IMR-90 (cell line): ENCODE measurements around the gene PLCG2. TPM values are rescaled to one million over a fixed set of nuclear protein-coding genes. Genes with fewer than 3 reads are reported as not detected.

Experiments
- ATAC-seq: fragments of 200-7000 bp; cut with Tn5 transposase; 2 replicates; pipeline ENCODE4 v1.9.1; 2020; ENCODE audit warnings: low read depth, mild to moderate bottlenecking, moderate library complexity
- BruUV-seq: library from RNA; stranded (reverse); fragments of 400-500 nt; replicated peaks from 2 replicates; lab custom pipeline; 2021; lab: Mats Ljungman, UMichigan
- CTCF ChIA-PET: fragments of 300-600 bp; formaldehyde crosslinking; extraction: SDS; loops from one replicate; lab custom pipeline; 2021; ENCODE audit warnings: antibody characterized with exemption; lab: Yijun Ruan, JAX
- POLR2A ChIA-PET: fragments of 300-600 bp; sonication (Branson Sonifier 250); formaldehyde crosslinking; loops from one replicate; lab custom pipeline; 2022; ENCODE audit warnings: antibody characterized with exemption; ENCODE audit not compliant: unreplicated experiment; lab: Charles Lee
- DNase-seq: peaks from one replicate; pipeline ENCODE4 v3.0.0; 2013
- H2AFZ ChIP-seq: replicated peaks from 2 replicates; pipeline ENCODE3; 2013; ENCODE audit warnings: low read length, mild to moderate bottlenecking; ENCODE audit not compliant: poor library complexity
- H2AK5ac ChIP-seq: 2 replicates; pipeline ENCODE4 v1.6.1; 2013; ENCODE audit warnings: low read depth, low read length, inconsistent platforms
- H2AK9ac ChIP-seq: replicated peaks from 2 replicates; pipeline ENCODE3; 2013; ENCODE audit warnings: mild to moderate bottlenecking, low read depth, low read length, moderate library complexity; ENCODE audit not compliant: poor library complexity
- H2BK120ac ChIP-seq: 2 replicates; pipeline ENCODE4 v1.6.1; 2013; ENCODE audit warnings: low read depth, low read length, inconsistent platforms
- H2BK15ac ChIP-seq: 3 replicates; pipeline ENCODE4 v1.6.1; 2013; ENCODE audit warnings: low read depth, low read length, inconsistent platforms
- H2BK20ac ChIP-seq: 2 replicates; pipeline ENCODE4 v1.6.1; 2013; ENCODE audit warnings: low read depth, mild to moderate bottlenecking, inconsistent platforms, low read length, moderate library complexity
- H2BK5ac ChIP-seq: 2 replicates; pipeline ENCODE4 v1.6.1; 2013; ENCODE audit warnings: mild to moderate bottlenecking, low read depth, low read length, inconsistent platforms; ENCODE audit not compliant: poor library complexity, severe bottlenecking
- H3K14ac ChIP-seq: replicated peaks from 2 replicates; pipeline ENCODE4 v1.6.1; 2013; ENCODE audit warnings: low read depth, low read length, inconsistent platforms
- H3K18ac ChIP-seq: 2 replicates; pipeline ENCODE4 v1.6.1; 2013; ENCODE audit warnings: low read depth, low read length, control low read depth
- H3K23ac ChIP-seq: 2 replicates; pipeline ENCODE4 v1.6.1; 2013; ENCODE audit warnings: low read depth, low read length, inconsistent platforms
- H3K27ac ChIP-seq: 2 replicates; pipeline ENCODE4 v1.5.1; 2013; ENCODE audit warnings: mild to moderate bottlenecking, control low read depth, low read length; ENCODE audit not compliant: insufficient read depth
- H3K27me3 ChIP-seq: 2 replicates; pipeline ENCODE4 v1.6.1; 2013; ENCODE audit warnings: low read length; ENCODE audit not compliant: control insufficient read depth, insufficient read depth
- H3K36me3 ChIP-seq: 2 replicates; pipeline ENCODE4 v1.6.1; 2013; ENCODE audit warnings: low read length, mixed read lengths; ENCODE audit not compliant: control insufficient read depth, insufficient read depth
- H3K4ac ChIP-seq: 2 replicates; pipeline ENCODE4 v1.6.1; 2013; ENCODE audit warnings: low read depth, low read length, inconsistent platforms
- H3K4me1 ChIP-seq: 2 replicates; pipeline ENCODE4 v1.6.1; 2013; ENCODE audit warnings: low read length, mixed read lengths; ENCODE audit not compliant: control insufficient read depth, insufficient read depth
- H3K4me2 ChIP-seq: 2 replicates; pipeline ENCODE4 v1.6.1; 2013; ENCODE audit warnings: low read depth, mild to moderate bottlenecking, control low read depth, low read length, moderate library complexity
- H3K4me3 ChIP-seq: 2 replicates; pipeline ENCODE4 v1.5.1; 2013; ENCODE audit warnings: low read depth, mild to moderate bottlenecking, control low read depth, low read length, moderate library complexity; ENCODE audit not compliant: insufficient read depth
- H3K56ac ChIP-seq: 2 replicates; pipeline ENCODE4 v1.6.1; 2013; ENCODE audit warnings: low read length, inconsistent platforms; ENCODE audit not compliant: insufficient read depth; ENCODE audit errors: extremely low read depth
- H3K79me1 ChIP-seq, 2 experiments: 2 replicates each; pipeline ENCODE4 v1.6.1; 2013; ENCODE audit warnings: low read length in 2 of 2, inconsistent platforms in 1 of 2, low read depth in 1 of 2
- H3K9ac ChIP-seq: 2 replicates; pipeline ENCODE4 v1.6.1; 2013; ENCODE audit warnings: low read depth, low read length, control low read depth
- H3K9me1 ChIP-seq: 2 replicates; pipeline ENCODE4 v1.6.1; 2013; ENCODE audit warnings: low read length, inconsistent platforms; ENCODE audit not compliant: insufficient read depth
- H3K9me3 ChIP-seq: 2 replicates; pipeline ENCODE4 v1.6.1; 2013; ENCODE audit warnings: low read length; ENCODE audit not compliant: control insufficient read depth, insufficient read depth
- H4K20me1 ChIP-seq: 2 replicates; pipeline ENCODE4 v1.6.1; 2013; ENCODE audit warnings: low read length, inconsistent platforms; ENCODE audit not compliant: insufficient read depth
- H4K5ac ChIP-seq: 2 replicates; pipeline ENCODE4 v1.6.1; 2013; ENCODE audit warnings: mild to moderate bottlenecking, low read depth, low read length, control low read depth
- H4K8ac ChIP-seq, 2 experiments: 2 replicates each; pipeline ENCODE4 v1.6.1; 2013; ENCODE audit warnings: low read depth in 2 of 2, low read length in 2 of 2, control low read depth in 1 of 2, inconsistent platforms in 1 of 2
- H4K91ac ChIP-seq: 2 replicates; pipeline ENCODE4 v1.6.1; 2013; ENCODE audit warnings: low read depth, low read length, inconsistent platforms; ENCODE audit not compliant: insufficient read depth
- CEBPB ChIP-seq: IDR thresholded peaks from 2 replicates; pipeline ENCODE4 v1.6.1; 2012; ENCODE audit warnings: low read depth, low read length, improper control_type of control experiment
- CHD1 ChIP-seq: IDR thresholded peaks from 2 replicates; pipeline ENCODE4 v1.6.1; 2012; ENCODE audit warnings: low read depth, low read length, improper control_type of control experiment
- MAFK ChIP-seq: IDR thresholded peaks from 2 replicates; pipeline ENCODE4 v1.6.1; 2012; ENCODE audit warnings: low read depth, low read length, improper control_type of control experiment
- POLR2A ChIP-seq: IDR thresholded peaks from 2 replicates; pipeline ENCODE4 v1.6.1; 2012; ENCODE audit warnings: mild to moderate bottlenecking, low read depth, low read length
- RCOR1 ChIP-seq: IDR thresholded peaks from 2 replicates; pipeline ENCODE4 v1.6.1; 2012; ENCODE audit warnings: mild to moderate bottlenecking, low read length, improper control_type of control experiment; ENCODE audit not compliant: insufficient replicate concordance
- SMC3 ChIP-seq: fragments of 150-350 bp; IDR thresholded peaks from 2 replicates; pipeline ENCODE4 v1.6.1; 2016; ENCODE audit warnings: low read depth, mild to moderate bottlenecking, antibody characterized with exemption, low read length, moderate library complexity
- dilution Hi-C: fragments of 300-500 bp; cut with HindIII; formaldehyde crosslinking; loops from one replicate; pipeline ENCODE4 v1.14.3; 2018; ENCODE audit warnings: low sequenced_read_pairs; ENCODE audit not compliant: unreplicated experiment
- in situ Hi-C: fragments of 300-500 bp; cut with MboI; formaldehyde crosslinking; loops from 3 replicates; pipeline ENCODE4 v1.14.3; 2019; ENCODE audit warnings: low sequenced_read_pairs, inconsistent platforms, mixed read lengths
- intact Hi-C: fragments of 100-400 bp; cut with micrococcal nuclease; formaldehyde crosslinking; loops from 2 replicates; pipeline ENCODE4 v1.10.0; 2022
- polyA plus RNA-seq, 3 experiments: library from polyadenylated mRNA; depleted of rRNA; stranded (reverse); fragments of >200 nt; gene quantifications; 2 replicates each; pipeline ENCODE4 v1.2.3, GENCODE V29; 2012; ENCODE audit warnings: low replicate concordance in 1 of 3
- total RNA-seq: library from RNA; depleted of rRNA; stranded (reverse); fragments of >200 nt; gene quantifications from 2 replicates; pipeline ENCODE4 v1.2.3, GENCODE V29; 2012
- TF ChIP-seq, protein P1 (sequence below): conservative IDR thresholded peaks from 2 replicates; pipeline ENCODE4 v1.5.1; 2012; ENCODE audit warnings: mild to moderate bottlenecking, low read depth, low read length, improper control_type of control experiment
- TF ChIP-seq, protein P2 (sequence below): fragments of 150-350 bp; IDR thresholded peaks from 2 replicates; pipeline ENCODE4 v1.6.1; 2017; ENCODE audit warnings: mild to moderate bottlenecking, antibody characterized with exemption, low read length, low read depth

PLCG2 gene
- total and polyA plus RNA-seq, 2 of the 4 experiments (the other 2 are of a cell fraction), result 0.14 to 0.18 TPM

GRCh38 chr16:81929841-81930240, 150.8 kb downstream of the PLCG2 start:
- intact Hi-C loops, result no loop called here
- Histone ChIP-seq H2AK5ac (no peak overlapping the region), H2BK20ac (no peak overlapping the region), H3K9ac (no peak overlapping the region), H3K4me2 (no peak overlapping the region), H3K4me1 (no peaks in the 10 kb centered on the region), H4K91ac (no peak overlapping the region), H4K20me1 (no peaks in the 10 kb centered on the region), H4K5ac (no peak overlapping the region), H3K56ac (no peak overlapping the region), H3K79me1 (no peaks in the 10 kb centered on the region), H3K4ac (no peak overlapping the region), H3K23ac (no peak overlapping the region), H3K18ac (no peak overlapping the region), H3K4me3 (no peak overlapping the region), H3K9me3 (no peaks in the 10 kb centered on the region), H3K9me1 (no peaks in the 10 kb centered on the region), H2BK15ac (no peak overlapping the region), H2BK5ac (no peak overlapping the region), H2AFZ (no peak overlapping the region), H3K27me3 (peaks cover 3% of the 10 kb centered on the region), H3K27ac (no peak overlapping the region), H2AK9ac (no peak overlapping the region), H4K8ac (no peak overlapping the region), H3K36me3 (no peaks in the 10 kb centered on the region), H3K14ac (no peak overlapping the region), H2BK120ac (no peak overlapping the region)
- in situ Hi-C loops, result no loop called here
- DNase-seq, result no peak
- dilution Hi-C loops, result no loop called here
- POLR2A ChIA-PET, result no interaction called here
- TF ChIP-seq POLR2A (no peak), MAFK (no peak), CHD1 (no peak), SMC3 (no peak), RCOR1 (no peak), CEBPB (no peak)
- TF ChIP-seq, protein P1, sequence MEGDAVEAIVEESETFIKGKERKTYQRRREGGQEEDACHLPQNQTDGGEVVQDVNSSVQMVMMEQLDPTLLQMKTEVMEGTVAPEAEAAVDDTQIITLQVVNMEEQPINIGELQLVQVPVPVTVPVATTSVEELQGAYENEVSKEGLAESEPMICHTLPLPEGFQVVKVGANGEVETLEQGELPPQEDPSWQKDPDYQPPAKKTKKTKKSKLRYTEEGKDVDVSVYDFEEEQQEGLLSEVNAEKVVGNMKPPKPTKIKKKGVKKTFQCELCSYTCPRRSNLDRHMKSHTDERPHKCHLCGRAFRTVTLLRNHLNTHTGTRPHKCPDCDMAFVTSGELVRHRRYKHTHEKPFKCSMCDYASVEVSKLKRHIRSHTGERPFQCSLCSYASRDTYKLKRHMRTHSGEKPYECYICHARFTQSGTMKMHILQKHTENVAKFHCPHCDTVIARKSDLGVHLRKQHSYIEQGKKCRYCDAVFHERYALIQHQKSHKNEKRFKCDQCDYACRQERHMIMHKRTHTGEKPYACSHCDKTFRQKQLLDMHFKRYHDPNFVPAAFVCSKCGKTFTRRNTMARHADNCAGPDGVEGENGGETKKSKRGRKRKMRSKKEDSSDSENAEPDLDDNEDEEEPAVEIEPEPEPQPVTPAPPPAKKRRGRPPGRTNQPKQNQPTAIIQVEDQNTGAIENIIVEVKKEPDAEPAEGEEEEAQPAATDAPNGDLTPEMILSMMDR, result no peak
- TF ChIP-seq, protein P2, sequence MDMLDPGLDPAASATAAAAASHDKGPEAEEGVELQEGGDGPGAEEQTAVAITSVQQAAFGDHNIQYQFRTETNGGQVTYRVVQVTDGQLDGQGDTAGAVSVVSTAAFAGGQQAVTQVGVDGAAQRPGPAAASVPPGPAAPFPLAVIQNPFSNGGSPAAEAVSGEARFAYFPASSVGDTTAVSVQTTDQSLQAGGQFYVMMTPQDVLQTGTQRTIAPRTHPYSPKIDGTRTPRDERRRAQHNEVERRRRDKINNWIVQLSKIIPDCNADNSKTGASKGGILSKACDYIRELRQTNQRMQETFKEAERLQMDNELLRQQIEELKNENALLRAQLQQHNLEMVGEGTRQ, result no peak
- CTCF ChIA-PET, result no interaction called here
- no peak for ATAC-seq
- no TSS peak for BruUV-seq
